Panc1 (cell line): ENCODE measurements around the gene DTWD1. TPM values are rescaled to one million over a fixed set of nuclear protein-coding genes. Genes with fewer than 3 reads are reported as not detected.

Experiments
- ATAC-seq: fragments of 200-7000 bp; cut with Tn5 transposase; 2 replicates; pipeline ENCODE4 v1.9.1; 2020; ENCODE audit warnings: mild to moderate bottlenecking, moderate library complexity
- Bru-seq: library from RNA; stranded (reverse); fragments of 400-500 nt; gene quantifications from one replicate; lab custom pipeline; 2021; lab: Mats Ljungman, UMichigan
- BruChase-seq, 2 experiments: library from RNA; stranded (reverse); fragments of 400-500 nt; gene quantifications; one replicate each; lab custom pipeline; 2021; lab: Mats Ljungman, UMichigan
- BruUV-seq: library from RNA; stranded (reverse); fragments of 400-500 nt; replicated peaks from 2 replicates; lab custom pipeline; 2021; lab: Mats Ljungman, UMichigan
- CTCF ChIA-PET: fragments of 300-600 bp; sonication (Branson Sonifier 250); formaldehyde crosslinking; loops from one replicate; lab custom pipeline; 2022; ENCODE audit warnings: antibody characterized with exemption; lab: Charles Lee
- POLR2A ChIA-PET: fragments of 300-600 bp; sonication (Branson Sonifier 250); formaldehyde crosslinking; loops from one replicate; lab custom pipeline; 2022; ENCODE audit warnings: antibody characterized with exemption; lab: Charles Lee
- DNase-seq: peaks from one replicate; pipeline ENCODE4 v3.0.0-alpha.2; 2010; ENCODE audit warnings: low read depth, low spot score
- H3K27ac ChIP-seq: 2 replicates; pipeline ENCODE4 v1.5.1; 2011; ENCODE audit warnings: mild to moderate bottlenecking, low read length, inconsistent platforms
- H3K27me3 ChIP-seq: fragments of 200-500 bp; sonication (Bioruptor generic); 2 replicates; pipeline ENCODE4 v1.6.0; 2014; ENCODE audit warnings: low read length, inconsistent platforms; ENCODE audit not compliant: control insufficient read depth, insufficient read depth
- H3K36me3 ChIP-seq: fragments of 200-500 bp; sonication (Bioruptor generic); 2 replicates; pipeline ENCODE4 v1.5.1; 2014; ENCODE audit warnings: inconsistent platforms, mild to moderate bottlenecking, low read length, moderate library complexity; ENCODE audit not compliant: control insufficient read depth, insufficient read depth
- H3K4me1 ChIP-seq: 2 replicates; pipeline ENCODE4 v1.5.1; 2011; ENCODE audit warnings: inconsistent platforms, mild to moderate bottlenecking, low read length, moderate library complexity; ENCODE audit not compliant: control insufficient read depth, insufficient read depth
- H3K4me3 ChIP-seq, 2 experiments: 2 replicates each; pipeline ENCODE4 v1.5.1; 2011 to 2012; ENCODE audit warnings: low read depth in 2 of 2, low read length in 2 of 2, mild to moderate bottlenecking in 2 of 2, inconsistent platforms in 1 of 2, moderate library complexity in 1 of 2
- H3K9me3 ChIP-seq: fragments of 200-500 bp; sonication (Bioruptor generic); 2 replicates; pipeline ENCODE4 v1.5.1; 2014; ENCODE audit warnings: low read depth, mild to moderate bottlenecking, inconsistent platforms, low read length, moderate library complexity; ENCODE audit not compliant: control insufficient read depth, insufficient read depth
- CTCF ChIP-seq: fragments of 450-650 bp; IDR thresholded peaks from 2 replicates; pipeline ENCODE4 v1.5.1; 2017; ENCODE audit warnings: mild to moderate bottlenecking
- POLR2AphosphoS5 ChIP-seq: IDR thresholded peaks from 2 replicates; pipeline ENCODE4 v1.6.1; 2012; ENCODE audit warnings: mild to moderate bottlenecking, low read depth, low read length, moderate library complexity
- REST ChIP-seq, 2 experiments: IDR thresholded peaks; 2 replicates each; pipeline ENCODE4 v1.6.1; 2011 to 2012; ENCODE audit warnings: low read depth in 2 of 2, control low read depth in 1 of 2, low read length in 1 of 2, mild to moderate bottlenecking in 1 of 2, moderate library complexity in 1 of 2; ENCODE audit not compliant: insufficient read depth in 1 of 2
- SIN3A ChIP-seq: IDR thresholded peaks from 2 replicates; pipeline ENCODE4 v1.6.1; 2012; ENCODE audit warnings: low read depth, mild to moderate bottlenecking, low read length, moderate library complexity, borderline replicate concordance; ENCODE audit not compliant: insufficient read depth
- TCF7L2 ChIP-seq: IDR thresholded peaks from 2 replicates; pipeline ENCODE4 v1.6.1; 2011; ENCODE audit warnings: mild to moderate bottlenecking, low read depth, low read length, inconsistent platforms
- in situ Hi-C: cut with HindIII; loops from 2 replicates; pipeline ENCODE4 v1.10.0; 2016; ENCODE audit warnings: low sequenced_read_pairs, low pct_unique_long_range_greater_than_20kb
- intact Hi-C: fragments of 100-400 bp; cut with micrococcal nuclease; formaldehyde crosslinking; loops from one replicate; pipeline ENCODE4 v1.10.0; 2022; ENCODE audit not compliant: unreplicated experiment
- long read RNA-seq: library from polyadenylated mRNA; unstranded; transcript quantifications from one replicate; pipeline ENCODE4 v2.0.0, GENCODE V29; 2021; ENCODE audit not compliant: unreplicated experiment
- polyA plus RNA-seq: library from polyadenylated mRNA; unstranded; fragments of >200 nt; gene quantifications from one replicate; pipeline ENCODE4 v1.2.1, GENCODE V29; 2012; ENCODE audit warnings: missing spikeins; ENCODE audit not compliant: insufficient read length
- total RNA-seq: library from RNA; stranded (reverse); gene quantifications from one replicate; pipeline ENCODE4 v1.2.1, GENCODE V29; 2021; ENCODE audit not compliant: unreplicated experiment

DTWD1 gene
- total RNA-seq (19.8 TPM), Bru-seq, nascent RNA (percentile 78 among the genes with signal in this experiment), BruChase-seq, experiment 1, labeled RNA remaining after a 2-hour chase (percentile 76 among the genes with signal in this experiment), BruChase-seq, experiment 2, labeled RNA remaining after a 6-hour chase (percentile 69 among the genes with signal in this experiment)
- polyA plus RNA-seq, result 11.1 TPM
- long read RNA-seq, transcript DTWD1-202 (5 exons, 1,584 nt), result major isoform, 20 of 35 reads
- long read RNA-seq, partial matches to known transcripts, result 2 of 35 reads
- long read RNA-seq, other reads (novel, unspliced or antisense), result 12 of 35 reads

- Histone ChIP-seq H3K4me1 (peaks cover 10% of the 10 kb centered on the region), H3K4me3 (peak within 1 kb of the TSS; percentile 82 to 85), H3K27ac (peak within 1 kb of the TSS; percentile 97), H3K36me3 (peaks cover 7% of the 10 kb centered on the region), H3K27me3 (no peaks in the 10 kb centered on the region), H3K9me3 (peaks cover 13% of the 10 kb centered on the region; the same call in 1 of the 2 replicates)
- intact Hi-C loops (no loop called here), in situ Hi-C loops (no loop called here)
- DNase-seq (peak; percentile 84), ATAC-seq (peak; percentile 100)
- peak; percentile 63 for TF ChIP-seq TCF7L2
- peak; percentile 93 for TF ChIP-seq SIN3A
- peak; percentile 97 for TF ChIP-seq POLR2AphosphoS5
- no peak for TF ChIP-seq CTCF
- peak in 1 of 2 experiments; percentile 66; a peak in 1 of 4 replicates for TF ChIP-seq REST (IDR thresholded peaks at IDR 0.05; ENCODE audit: insufficient read depth in 1 of 2, low read depth in 2 of 2, low read length in 1 of 2)
- POLR2A ChIA-PET, result no interaction called here
- CTCF ChIA-PET, result interaction anchor here (1.2 kb wide), 1 partner anchor 382 kb away, joined by 4 read pairs; no protein-coding TSS in a partner anchor
- no TSS peak for BruUV-seq
These were observed at the start of gene DTWD1, which contains the start of gene FAM227B for GRCh38 chr15:49620658-49621368. TSS of gene DTWD1 (plus strand) at chr15:49621048. CDS start at chr15:49625168, 4,120 bp downstream. TSS of gene FAM227B (minus strand) at chr15:49620818. CDS start at chr15:49615171, 5,647 bp downstream.

- intact Hi-C loops (no loop called here), in situ Hi-C loops (no loop called here)
- no peak for TF ChIP-seq TCF7L2
- no peak for TF ChIP-seq REST (IDR thresholded peaks at IDR 0.05; ENCODE audit: insufficient read depth in 1 of 2, low read depth in 2 of 2, low read length in 1 of 2)
- TF ChIP-seq SIN3A, result no peak
- no peak for TF ChIP-seq CTCF
- no peak for TF ChIP-seq POLR2AphosphoS5
- no peaks in the 10 kb centered on the region for H3K27me3 ChIP-seq
- CTCF ChIA-PET, result no interaction called here
- H3K4me3 ChIP-seq, result no peak overlapping the region
- no peaks in the 10 kb centered on the region; the same call in 1 of the 2 replicates for H3K9me3 ChIP-seq
- H3K4me1 ChIP-seq, result no peaks in the 10 kb centered on the region
- POLR2A ChIA-PET, result interaction anchor here (0.6 kb wide), 1 partner anchor 395 kb away, joined by 8 read pairs; no protein-coding TSS in a partner anchor
- DNase-seq (no peak), ATAC-seq (no peak)
- H3K36me3 ChIP-seq, result no peaks in the 10 kb centered on the region
- BruUV-seq, result no TSS peak
- no peak overlapping the region for H3K27ac ChIP-seq
These were observed 47.4 kb upstream of the DTWD1 start for GRCh38 chr15:49573421-49573820.
